ENCODE data around the gene NPEPL1.

The NPEPL1 gene

GRCh38 chr20:58673119-58673518 is 19.5 kb upstream of the NPEPL1 start:
- no peak overlapping the region for H3K4me3 ChIP-seq (replicated peaks; ENCODE audit: low read depth, low read length)
- TF ChIP-seq CTCF (IDR thresholded peaks at IDR 0.05; ENCODE audit: low read depth, low read length, missing control alignments): no peak
- no peak for DNase-seq (ENCODE audit: extremely low read depth, low read depth)

- DNase-seq (ENCODE audit: extremely low read depth, low read depth): no peak
- no peak overlapping the region for H3K4me3 ChIP-seq (replicated peaks; ENCODE audit: low read depth, low read length)
- no peak for TF ChIP-seq CTCF (IDR thresholded peaks at IDR 0.05; ENCODE audit: low read depth, low read length, missing control alignments)
Observed at GRCh38 chr20:58675146-58675584, 17.4 kb upstream of the NPEPL1 start.

GRCh38 chr20:58675641-58676040 is 17.0 kb upstream of the NPEPL1 start:
- TF ChIP-seq CTCF (IDR thresholded peaks at IDR 0.05; ENCODE audit: low read depth, low read length, missing control alignments): no peak
- no peak overlapping the region for H3K4me3 ChIP-seq (replicated peaks; ENCODE audit: low read depth, low read length)
- no peak for DNase-seq (ENCODE audit: extremely low read depth, low read depth)

- no peak for TF ChIP-seq CTCF (IDR thresholded peaks at IDR 0.05; ENCODE audit: low read depth, low read length, missing control alignments)
- H3K4me3 ChIP-seq (replicated peaks; ENCODE audit: low read depth, low read length): no peak overlapping the region
- DNase-seq (ENCODE audit: extremely low read depth, low read depth): no peak
Observed at GRCh38 chr20:58676161-58676560, 16.4 kb upstream of the NPEPL1 start.

GRCh38 chr20:58677079-58677604 is 15.5 kb upstream of the NPEPL1 start:
- H3K4me3 ChIP-seq (replicated peaks; ENCODE audit: low read depth, low read length): no peak overlapping the region
- no peak for TF ChIP-seq CTCF (IDR thresholded peaks at IDR 0.05; ENCODE audit: low read depth, low read length, missing control alignments)
- DNase-seq (ENCODE audit: extremely low read depth, low read depth): no peak

GRCh38 chr20:58677808-58678207 is 14.8 kb upstream of the NPEPL1 start:
- no peak for DNase-seq (ENCODE audit: extremely low read depth, low read depth)
- TF ChIP-seq CTCF (IDR thresholded peaks at IDR 0.05; ENCODE audit: low read depth, low read length, missing control alignments): no peak
- no peak overlapping the region for H3K4me3 ChIP-seq (replicated peaks; ENCODE audit: low read depth, low read length)

- TF ChIP-seq CTCF (IDR thresholded peaks at IDR 0.05; ENCODE audit: low read depth, low read length, missing control alignments): no peak
- no peak overlapping the region for H3K4me3 ChIP-seq (replicated peaks; ENCODE audit: low read depth, low read length)
- DNase-seq (ENCODE audit: extremely low read depth, low read depth): no peak
Observed at GRCh38 chr20:58678806-58679205, 13.8 kb upstream of the NPEPL1 start.
